ENCODE measurements around the gene TOPORS. TPM values are rescaled to one million over a fixed set of nuclear protein-coding genes. Genes with fewer than 3 reads are reported as not detected.

TOPORS gene
- total RNA-seq, 1 donor from 2014 or later, result 33.4 TPM

DNA sequence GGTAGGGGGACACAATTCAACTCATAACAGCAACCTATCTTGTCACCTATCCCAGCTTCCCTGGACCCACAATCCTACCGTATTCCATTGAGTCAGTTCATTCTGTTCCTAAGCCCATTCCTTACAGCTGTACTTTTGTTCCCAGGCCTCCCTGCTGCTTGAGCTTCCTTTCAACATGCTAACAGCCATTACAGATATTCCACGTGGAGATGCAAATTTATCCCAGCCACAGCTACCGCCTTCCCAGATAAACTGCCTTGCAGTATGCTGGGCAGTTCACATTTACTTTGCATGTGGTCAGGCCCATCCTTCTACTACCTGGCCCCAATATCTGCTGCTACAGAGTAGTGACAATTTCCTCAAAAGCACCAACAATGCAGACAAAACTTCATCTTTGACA lies 49.4 kb downstream of the TOPORS start:
- no peak for DNase-seq (ENCODE audit: low read depth, low spot score)

- DNase-seq (ENCODE audit: low read depth, low spot score), result peak; percentile 84
Observed at GRCh38 chr9:32502464-32502863, 49.9 kb downstream of the TOPORS start.

DNA sequence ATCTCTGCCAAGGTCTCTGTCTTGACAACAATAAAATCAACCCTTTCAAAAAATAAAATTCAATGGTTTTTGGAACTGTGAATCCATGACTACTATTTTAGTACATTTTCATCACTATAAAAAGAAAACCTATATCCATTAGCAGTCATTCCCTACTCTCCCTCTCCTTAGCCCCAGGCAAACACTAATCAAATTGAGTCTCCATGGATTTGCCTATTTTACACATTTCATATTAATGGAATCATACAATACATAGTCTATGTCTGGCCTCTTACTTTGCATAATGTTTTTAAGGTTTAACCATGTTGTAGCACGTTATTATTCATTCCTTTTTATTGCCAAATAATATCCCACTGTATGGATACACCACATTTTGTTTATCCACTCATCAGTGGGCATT lies 50.5 kb downstream of the TOPORS start:
- DNase-seq (ENCODE audit: low read depth, low spot score), result no peak

DNA sequence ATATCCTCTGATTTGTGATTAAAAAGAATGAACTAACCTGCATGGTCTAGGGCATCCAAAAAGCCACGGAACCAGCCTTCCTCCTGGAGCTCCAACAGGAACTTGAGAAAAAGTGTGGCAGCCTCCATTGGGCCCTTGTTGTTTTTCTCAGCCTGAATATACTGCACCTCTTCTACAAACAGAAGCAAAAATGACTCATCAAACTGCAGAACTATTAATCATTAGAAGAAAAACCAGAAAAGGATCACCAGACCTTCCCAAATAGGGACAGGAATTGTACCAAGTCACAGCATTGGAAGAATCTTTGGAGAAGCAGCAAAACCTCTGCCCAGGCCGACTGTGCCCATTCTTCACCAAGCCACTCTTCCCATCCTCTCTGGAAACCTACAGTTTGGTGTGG lies 51.6 kb downstream of the TOPORS start:
- DNase-seq (ENCODE audit: low read depth, low spot score), result no peak

DNA sequence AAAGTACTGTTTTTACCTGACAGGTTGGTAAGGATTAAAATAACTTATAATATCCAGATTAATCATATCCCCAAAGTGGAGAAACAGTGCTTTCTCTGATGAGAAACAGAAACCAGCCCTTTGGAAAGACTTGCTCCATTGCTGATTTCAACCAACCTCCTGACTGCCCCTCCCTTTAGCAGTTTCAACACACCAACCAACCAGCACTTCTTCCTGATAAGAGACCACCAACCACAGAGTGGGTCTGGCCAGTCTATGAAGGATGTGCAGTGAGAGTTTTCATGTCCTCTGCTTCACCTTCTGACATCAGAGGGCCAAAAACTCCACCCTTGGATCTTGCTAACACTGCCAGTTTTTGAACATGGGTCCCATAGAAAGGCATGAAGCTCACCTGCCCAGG lies 54.5 kb downstream of the TOPORS start:
- DNase-seq (ENCODE audit: low read depth, low spot score), result no peak

GRCh38 chr9:32490601-32491000 lies 61.8 kb downstream of the TOPORS start:
- DNase-seq (ENCODE audit: low read depth, low spot score), result no peak

Other genes with a start within 250 kb of the TOPORS start
- gene ACO1, start 167.9 kb downstream of the TOPORS start, total RNA-seq, result 49.1 and 90.9 TPM in 2 replicates
- 20.8 and 37.1 TPM in 2 replicates for gene RIGI, start 26.4 kb downstream of the TOPORS start, total RNA-seq
- 1.2 and 3.0 TPM in 2 replicates for gene SMIM27, start 259 bp downstream of the TOPORS start, total RNA-seq
- gene NDUFB6, start 20.6 kb upstream of the TOPORS start, total RNA-seq, result 41.7 and 49.7 TPM in 2 replicates
- gene TAF1L, start 83.1 kb upstream of the TOPORS start, total RNA-seq, result 0.04 TPM in 1 of 2 replicates, not detected in the other
- gene TMEM215, start 231.0 kb upstream of the TOPORS start, total RNA-seq, result under 0.01 and 0.18 TPM in 2 replicates